ENCODE measurements around the gene RASSF10.

The RASSF10 gene

DNA sequence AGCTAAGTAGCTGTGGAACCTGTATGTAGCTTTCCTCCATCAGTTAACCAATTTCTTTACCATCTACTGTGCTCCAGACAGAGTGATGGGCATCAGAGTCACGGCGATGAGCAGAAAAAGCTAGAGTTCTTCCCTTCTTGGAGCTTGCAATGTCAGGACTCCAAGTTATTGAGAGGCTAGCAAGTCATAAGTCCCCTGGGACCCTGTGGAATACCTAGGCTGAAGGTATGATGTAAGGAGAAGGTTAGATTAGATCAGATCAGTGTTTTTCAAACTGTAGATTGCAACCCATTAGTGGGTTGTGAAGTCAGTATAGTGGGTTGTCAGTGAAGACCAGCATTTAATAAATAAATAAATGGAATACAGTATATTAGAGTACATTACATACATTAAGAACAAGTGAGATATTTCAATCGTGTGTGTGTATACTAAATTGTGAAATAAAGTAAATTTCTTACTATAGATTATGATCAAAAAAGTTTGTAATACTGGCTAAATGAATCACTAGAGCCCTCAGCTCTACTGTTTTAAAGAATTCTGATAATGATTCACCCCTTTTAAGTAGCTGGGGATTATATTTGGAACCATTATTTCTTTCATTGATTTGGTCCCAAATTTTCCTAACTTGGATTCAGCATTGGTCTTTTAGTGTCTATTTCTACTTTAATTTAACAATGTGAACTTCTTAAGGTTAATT, 52.3 kb downstream of the RASSF10 start:
- DNase-seq (ENCODE audit: low spot score) = no peak
